ENCODE data around the gene GPR61. TPM values are rescaled to one million over a fixed set of nuclear protein-coding genes. Genes with fewer than 3 reads are reported as not detected.
A peak's percentile ranks its signal among the peaks of the same experiment; 100 is the strongest.

GPR61 gene
- total and polyA plus RNA-seq, 9 of the 15 experiments (the other 6 are each of a cell fraction or from before 2014, with no cell fraction given): 0.04 to 1.1 (median 0.25) TPM; not detected in 4

DNA sequence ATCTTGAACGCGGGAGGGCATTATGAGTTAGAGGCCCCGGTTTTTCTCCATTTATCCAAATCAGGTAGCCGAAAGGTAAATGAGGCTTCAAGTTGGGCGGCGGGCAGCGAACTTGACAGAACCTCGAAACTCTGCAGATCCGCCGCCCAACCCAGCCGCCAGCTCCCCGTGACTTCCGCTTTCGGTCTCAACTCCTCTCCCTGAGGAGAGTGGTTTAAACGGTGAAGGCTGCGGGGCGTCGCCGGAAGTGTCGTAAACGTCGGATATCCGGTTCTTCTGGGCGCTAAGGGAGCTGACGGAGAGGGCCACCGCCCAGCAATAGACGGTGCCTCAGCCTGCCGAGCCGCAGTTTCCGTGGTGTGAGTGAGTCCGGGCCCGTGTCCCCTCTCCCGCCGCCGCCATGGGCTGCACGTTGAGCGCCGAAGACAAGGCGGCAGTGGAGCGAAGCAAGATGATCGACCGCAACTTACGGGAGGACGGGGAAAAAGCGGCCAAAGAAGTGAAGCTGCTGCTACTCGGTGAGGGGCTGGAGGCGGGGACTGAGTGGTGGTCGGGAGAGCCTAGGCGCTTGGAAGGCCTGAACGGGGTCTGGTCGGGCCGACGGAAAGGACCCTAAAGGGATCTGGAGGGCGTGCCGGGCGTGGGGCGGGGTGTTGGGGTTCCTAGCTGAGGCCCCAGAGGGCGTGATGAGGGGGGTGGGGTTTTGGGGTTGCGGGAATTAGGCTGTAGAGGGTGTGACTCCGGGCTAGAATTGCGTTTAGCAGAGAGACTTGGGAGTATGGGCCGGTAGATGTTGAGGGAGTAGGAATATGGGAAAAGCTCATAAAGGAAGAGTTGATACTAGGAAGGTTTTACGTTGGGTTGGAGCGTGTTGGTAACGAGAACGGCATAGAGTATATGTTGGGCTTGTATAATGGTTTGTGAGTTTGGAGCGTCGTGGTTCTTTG is 8.9 kb downstream of the GPR61 start, which contains the start of gene GNAI3 (continued):
- TF ChIP-seq ZNF12 (CRISPR knock-in tag; IDR thresholded peaks at IDR 0.05): no peak; the same call in 1 of the 2 replicates
- TF ChIP-seq, protein P1, sequence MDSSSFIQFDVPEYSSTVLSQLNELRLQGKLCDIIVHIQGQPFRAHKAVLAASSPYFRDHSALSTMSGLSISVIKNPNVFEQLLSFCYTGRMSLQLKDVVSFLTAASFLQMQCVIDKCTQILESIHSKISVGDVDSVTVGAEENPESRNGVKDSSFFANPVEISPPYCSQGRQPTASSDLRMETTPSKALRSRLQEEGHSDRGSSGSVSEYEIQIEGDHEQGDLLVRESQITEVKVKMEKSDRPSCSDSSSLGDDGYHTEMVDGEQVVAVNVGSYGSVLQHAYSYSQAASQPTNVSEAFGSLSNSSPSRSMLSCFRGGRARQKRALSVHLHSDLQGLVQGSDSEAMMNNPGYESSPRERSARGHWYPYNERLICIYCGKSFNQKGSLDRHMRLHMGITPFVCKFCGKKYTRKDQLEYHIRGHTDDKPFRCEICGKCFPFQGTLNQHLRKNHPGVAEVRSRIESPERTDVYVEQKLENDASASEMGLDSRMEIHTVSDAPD (CRISPR knock-in tag; IDR thresholded peaks at IDR 0.05): no peak
- no peak for TF ChIP-seq ZKSCAN3 (CRISPR knock-in tag; IDR thresholded peaks at IDR 0.05)
- no peak for TF ChIP-seq TEAD2 (tag; IDR thresholded peaks at IDR 0.05)
- TF ChIP-seq, protein P2, sequence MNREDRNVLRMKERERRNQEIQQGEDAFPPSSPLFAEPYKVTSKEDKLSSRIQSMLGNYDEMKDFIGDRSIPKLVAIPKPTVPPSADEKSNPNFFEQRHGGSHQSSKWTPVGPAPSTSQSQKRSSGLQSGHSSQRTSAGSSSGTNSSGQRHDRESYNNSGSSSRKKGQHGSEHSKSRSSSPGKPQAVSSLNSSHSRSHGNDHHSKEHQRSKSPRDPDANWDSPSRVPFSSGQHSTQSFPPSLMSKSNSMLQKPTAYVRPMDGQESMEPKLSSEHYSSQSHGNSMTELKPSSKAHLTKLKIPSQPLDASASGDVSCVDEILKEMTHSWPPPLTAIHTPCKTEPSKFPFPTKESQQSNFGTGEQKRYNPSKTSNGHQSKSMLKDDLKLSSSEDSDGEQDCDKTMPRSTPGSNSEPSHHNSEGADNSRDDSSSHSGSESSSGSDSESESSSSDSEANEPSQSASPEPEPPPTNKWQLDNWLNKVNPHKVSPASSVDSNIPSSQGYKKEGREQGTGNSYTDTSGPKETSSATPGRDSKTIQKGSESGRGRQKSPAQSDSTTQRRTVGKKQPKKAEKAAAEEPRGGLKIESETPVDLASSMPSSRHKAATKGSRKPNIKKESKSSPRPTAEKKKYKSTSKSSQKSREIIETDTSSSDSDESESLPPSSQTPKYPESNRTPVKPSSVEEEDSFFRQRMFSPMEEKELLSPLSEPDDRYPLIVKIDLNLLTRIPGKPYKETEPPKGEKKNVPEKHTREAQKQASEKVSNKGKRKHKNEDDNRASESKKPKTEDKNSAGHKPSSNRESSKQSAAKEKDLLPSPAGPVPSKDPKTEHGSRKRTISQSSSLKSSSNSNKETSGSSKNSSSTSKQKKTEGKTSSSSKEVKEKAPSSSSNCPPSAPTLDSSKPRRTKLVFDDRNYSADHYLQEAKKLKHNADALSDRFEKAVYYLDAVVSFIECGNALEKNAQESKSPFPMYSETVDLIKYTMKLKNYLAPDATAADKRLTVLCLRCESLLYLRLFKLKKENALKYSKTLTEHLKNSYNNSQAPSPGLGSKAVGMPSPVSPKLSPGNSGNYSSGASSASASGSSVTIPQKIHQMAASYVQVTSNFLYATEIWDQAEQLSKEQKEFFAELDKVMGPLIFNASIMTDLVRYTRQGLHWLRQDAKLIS (CRISPR knock-in tag; IDR thresholded peaks at IDR 0.05): peak; percentile 63
- peak; percentile 99 for TF ChIP-seq KDM5B (IDR thresholded peaks at IDR 0.05; ENCODE audit: insufficient replicate concordance, low read depth, low read length)
- no peak for TF ChIP-seq FOXJ3 (CRISPR knock-in tag; IDR thresholded peaks at IDR 0.05)
- peak in 2 of 3 experiments; percentile 69 to 75 for TF ChIP-seq YY1 (IDR thresholded peaks at IDR 0.05; ENCODE audit: borderline replicate concordance in 1 of 3, control insufficient read depth in 1 of 3, extremely low read depth in 1 of 3, insufficient read depth in 3 of 3, insufficient read length in 1 of 3, insufficient replicate concordance in 2 of 3, low read depth in 1 of 3, low read length in 2 of 3)
- no peak for TF ChIP-seq CREBBP (IDR thresholded peaks at IDR 0.05; ENCODE audit: low read depth, low read length)
- no peak for TF ChIP-seq SMAD2 (IDR thresholded peaks at IDR 0.05; ENCODE audit: low read depth, low read length)
- TF ChIP-seq ZNF561 (CRISPR knock-in tag; conservative IDR thresholded peaks at IDR 0.05): no peak
- TF ChIP-seq, protein P3, sequence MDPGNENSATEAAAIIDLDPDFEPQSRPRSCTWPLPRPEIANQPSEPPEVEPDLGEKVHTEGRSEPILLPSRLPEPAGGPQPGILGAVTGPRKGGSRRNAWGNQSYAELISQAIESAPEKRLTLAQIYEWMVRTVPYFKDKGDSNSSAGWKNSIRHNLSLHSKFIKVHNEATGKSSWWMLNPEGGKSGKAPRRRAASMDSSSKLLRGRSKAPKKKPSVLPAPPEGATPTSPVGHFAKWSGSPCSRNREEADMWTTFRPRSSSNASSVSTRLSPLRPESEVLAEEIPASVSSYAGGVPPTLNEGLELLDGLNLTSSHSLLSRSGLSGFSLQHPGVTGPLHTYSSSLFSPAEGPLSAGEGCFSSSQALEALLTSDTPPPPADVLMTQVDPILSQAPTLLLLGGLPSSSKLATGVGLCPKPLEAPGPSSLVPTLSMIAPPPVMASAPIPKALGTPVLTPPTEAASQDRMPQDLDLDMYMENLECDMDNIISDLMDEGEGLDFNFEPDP (CRISPR knock-in tag; IDR thresholded peaks at IDR 0.05): no peak
- peak; percentile 96 for TF ChIP-seq RBBP5 (IDR thresholded peaks at IDR 0.05; ENCODE audit: borderline replicate concordance, insufficient read depth, low read length, poor library complexity, severe bottlenecking)
- TF ChIP-seq HNRNPLL (IDR thresholded peaks at IDR 0.05; ENCODE audit: low read depth, low read length, poor library complexity, severe bottlenecking): peak; percentile 98
- peak in 1 of 2 experiments; percentile 45; a peak in 1 of 4 replicates for TF ChIP-seq SRF (CRISPR knock-in tag; IDR thresholded peaks at IDR 0.05)

Data from K562 (cell line).